ENCODE results near the gene PEF1. TPM values are rescaled to one million over a fixed set of nuclear protein-coding genes. Genes with fewer than 3 reads are reported as not detected.
A peak's percentile ranks its signal among the peaks of the same experiment; 100 is the strongest.

The PEF1 gene
- total RNA-seq, 1 experiment from 2014 or later, result 40.3 TPM

DNA sequence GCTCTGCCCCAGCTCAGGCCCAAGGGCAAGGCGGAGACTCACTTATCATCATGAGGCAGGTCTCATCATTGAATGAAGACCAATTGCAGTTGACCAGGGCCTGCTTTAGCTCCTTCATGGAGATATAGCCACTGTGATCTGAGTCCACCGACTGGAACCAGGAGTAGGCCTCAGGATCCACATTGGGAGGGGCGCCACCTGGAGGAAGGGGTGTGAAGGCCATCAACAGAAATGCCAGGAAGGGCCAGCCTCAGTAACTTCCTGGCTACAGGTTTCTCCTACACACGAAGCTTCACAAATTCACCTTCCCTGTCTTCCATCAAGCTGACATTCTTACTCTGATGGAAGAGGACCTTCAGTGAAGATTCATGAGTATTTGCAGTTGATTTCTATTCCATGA lies 11.6 kb downstream of the PEF1 start:
- DNase-seq, result peak; percentile 65
- peak; percentile 81 for TF ChIP-seq CTCF (conservative IDR thresholded peaks at IDR 0.05)
- H2BK15ac ChIP-seq (ENCODE audit: low read depth, low read length), result no peak overlapping the region
- H3K56ac ChIP-seq (ENCODE audit: insufficient read length, low read depth, low read length), result no peak overlapping the region
- H3K36me3 Mint-ChIP-seq (ENCODE audit: insufficient read depth in 1 of 3, low read depth in 3 of 3), result peaks cover 5 to 28% (median 24%) of the 10 kb centered on the region in 3 experiments; a peak in 6 of 7 replicates
- H3K4me2 ChIP-seq (ENCODE audit: insufficient read depth, insufficient read length, low read length), result no peak overlapping the region
- no peaks in the 10 kb centered on the region for H3K9me3 ChIP-seq (ENCODE audit: control insufficient read depth, low read depth, low read length)
- H3K79me2 ChIP-seq (ENCODE audit: insufficient read depth, low read length), result peaks cover 3% of the 10 kb centered on the region; the same call in 1 of the 2 replicates
- no peak overlapping the region for H2BK5ac ChIP-seq (ENCODE audit: insufficient read length, low read length)
- H3K79me1 ChIP-seq (ENCODE audit: insufficient read depth, low read depth, low read length, poor library complexity, severe bottlenecking), result no peaks in the 10 kb centered on the region
- H3K4ac ChIP-seq (ENCODE audit: low read depth, low read length), result no peak overlapping the region
- no peak overlapping the region for H4K8ac ChIP-seq (replicated peaks; ENCODE audit: insufficient read length, low read depth, low read length)
- H3K4me3 Mint-ChIP-seq, result no peak overlapping the region; a peak in 1 of 5 replicates
- H3K9ac ChIP-seq (ENCODE audit: extremely low read depth, insufficient read length, low read length), result no peak overlapping the region
- H4K20me1 ChIP-seq (ENCODE audit: control insufficient read depth, insufficient read depth, insufficient read length), result no peaks in the 10 kb centered on the region
- no peak overlapping the region for H2BK12ac ChIP-seq (ENCODE audit: insufficient read length, low read depth, low read length)
- H3K23ac ChIP-seq (ENCODE audit: insufficient read length, low read depth, low read length), result no peak overlapping the region
- no peak overlapping the region for H3T11ph ChIP-seq (ENCODE audit: low read length)
- H3K4me1 Mint-ChIP-seq, result no peaks in the 10 kb centered on the region
- H3K27ac Mint-ChIP-seq, result no peak overlapping the region; a peak in 1 of 7 replicates
- H3K18ac ChIP-seq (ENCODE audit: insufficient read length, low read depth, low read length), result no peak overlapping the region
- no peaks in the 10 kb centered on the region for H3K4me1 ChIP-seq (ENCODE audit: insufficient read depth, low read length)
- no peak overlapping the region for H2BK20ac ChIP-seq (ENCODE audit: low read depth, low read length, poor library complexity, severe bottlenecking)
- no peak overlapping the region for H2AK5ac ChIP-seq (ENCODE audit: insufficient read length, low read length)
- H4K91ac ChIP-seq (ENCODE audit: insufficient read length, low read depth, low read length), result no peak overlapping the region
- WGBS (ENCODE audit: extremely low coverage, insufficient read length, low lambda C conversion rate), result no CpG with 5 or more reads among the region's 4 CpGs
- no peak overlapping the region for H4K5ac ChIP-seq (ENCODE audit: insufficient read length, low read depth, low read length)
- no peaks in the 10 kb centered on the region for H3K9me3 Mint-ChIP-seq
- no peak overlapping the region for H2BK120ac ChIP-seq (ENCODE audit: low read depth, low read length, poor library complexity, severe bottlenecking)
- no peaks in the 10 kb centered on the region for H3K27me3 Mint-ChIP-seq (ENCODE audit: low read depth)
- H3K27me3 ChIP-seq (ENCODE audit: insufficient read depth, low read length), result no peaks in the 10 kb centered on the region
- no peak overlapping the region for H2AFZ ChIP-seq (ENCODE audit: low read length)
- no peak overlapping the region for H3K27ac ChIP-seq (ENCODE audit: insufficient read length, low read depth, low read length)
- no peak overlapping the region for H3K14ac ChIP-seq (ENCODE audit: insufficient read depth, low read length)
- H3K23me2 ChIP-seq (ENCODE audit: insufficient read length, low read depth, low read length, poor library complexity, severe bottlenecking), result no peaks in the 10 kb centered on the region
